AG10803 (cell line): ENCODE data around the gene AMDHD2.

ENCODE experiments used
- DNase-seq: peaks from one replicate; pipeline ENCODE4 v3.0.0; 2010; ENCODE audit warnings: low read depth
- H3K4me3 ChIP-seq: 2 replicates; pipeline ENCODE4 v1.5.1; 2011; ENCODE audit warnings: mild to moderate bottlenecking, low read length, control low read depth
- CTCF ChIP-seq: conservative IDR thresholded peaks from 2 replicates; pipeline ENCODE4 v1.5.1; 2011; ENCODE audit warnings: mild to moderate bottlenecking, low read length, control low read depth, inconsistent platforms

The AMDHD2 gene

GRCh38 chr16:2496223-2497115, 23.7 kb upstream of the AMDHD2 start:
- no peak for TF ChIP-seq CTCF
- DNase-seq = no peak
- H3K4me3 ChIP-seq = no peak overlapping the region

GRCh38 chr16:2497116-2497630, 23.0 kb upstream of the AMDHD2 start:
- no peak for TF ChIP-seq CTCF
- no peak overlapping the region for H3K4me3 ChIP-seq
- peak; percentile 58 for DNase-seq

GRCh38 chr16:2497695-2498484, 22.3 kb upstream of the AMDHD2 start:
- H3K4me3 ChIP-seq = no peak overlapping the region
- DNase-seq = no peak
- no peak for TF ChIP-seq CTCF

- no peak for TF ChIP-seq CTCF
- no peak for DNase-seq
- H3K4me3 ChIP-seq = no peak overlapping the region
Observed at GRCh38 chr16:2498531-2499253, 21.5 kb upstream of the AMDHD2 start.

- no peak overlapping the region for H3K4me3 ChIP-seq
- no peak for TF ChIP-seq CTCF
- DNase-seq = no peak
Observed at GRCh38 chr16:2499454-2499853, 20.7 kb upstream of the AMDHD2 start.

GRCh38 chr16:2499890-2500429, 20.2 kb upstream of the AMDHD2 start:
- no peak for DNase-seq
- TF ChIP-seq CTCF = no peak
- no peak overlapping the region for H3K4me3 ChIP-seq
